ENCODE results near the gene FOLR2.

GRCh38 chr11:72189455-72190250 is 26.9 kb upstream of the FOLR2 start:
- no peak for TF ChIP-seq POLR2AphosphoS5 (IDR thresholded peaks at IDR 0.05)
- no peak for TF ChIP-seq CTCF (IDR thresholded peaks at IDR 0.05 in 8 of 11, conservative IDR thresholded peaks at IDR 0.05 in 3 of 11)
- no peak for TF ChIP-seq POLR2A (IDR thresholded peaks at IDR 0.05)
